Stimulated activated naive CD4-positive, alpha-beta T cell (primary cell): Measurements from ENCODE around the gene SPPL3.
A peak's percentile ranks its signal among the peaks of the same experiment; 100 is the strongest.

ENCODE experiments used
- DNase-seq, 6 experiments: peaks; one replicate each; lab custom pipeline; 2025; lab: John Stamatoyannopoulos, UW

The SPPL3 gene

GRCh38 chr12:120874547-120875245 lies 29.5 kb downstream of the SPPL3 start:
- no peak for DNase-seq

- DNase-seq: no peak
Measured at GRCh38 chr12:120873226-120873625, 30.9 kb downstream of the SPPL3 start.

DNA sequence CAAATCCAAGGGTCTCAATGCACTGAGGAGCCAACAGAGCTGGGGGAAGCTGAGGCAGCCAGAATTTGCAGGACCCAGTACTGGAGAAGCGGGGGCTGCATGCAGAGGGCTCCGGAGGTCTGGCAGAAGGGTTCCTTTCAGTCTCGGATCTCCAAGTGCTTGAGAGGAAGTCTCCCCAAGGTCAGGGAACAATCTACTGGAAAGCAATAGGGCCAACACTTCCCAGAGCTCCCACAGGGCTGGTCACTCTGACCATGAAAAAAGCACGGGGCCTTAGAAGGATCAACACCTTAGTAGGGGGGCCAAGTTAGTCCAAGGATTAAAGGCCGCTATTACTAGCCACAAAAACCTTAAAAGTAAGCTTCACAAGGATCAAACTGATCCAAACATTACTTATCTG lies 31.7 kb downstream of the SPPL3 start:
- DNase-seq: no peak

- DNase-seq: no peak
Measured at GRCh38 chr12:120870415-120870814, 33.7 kb downstream of the SPPL3 start.

GRCh38 chr12:120869376-120869775 lies 34.8 kb downstream of the SPPL3 start:
- DNase-seq: no peak

DNA sequence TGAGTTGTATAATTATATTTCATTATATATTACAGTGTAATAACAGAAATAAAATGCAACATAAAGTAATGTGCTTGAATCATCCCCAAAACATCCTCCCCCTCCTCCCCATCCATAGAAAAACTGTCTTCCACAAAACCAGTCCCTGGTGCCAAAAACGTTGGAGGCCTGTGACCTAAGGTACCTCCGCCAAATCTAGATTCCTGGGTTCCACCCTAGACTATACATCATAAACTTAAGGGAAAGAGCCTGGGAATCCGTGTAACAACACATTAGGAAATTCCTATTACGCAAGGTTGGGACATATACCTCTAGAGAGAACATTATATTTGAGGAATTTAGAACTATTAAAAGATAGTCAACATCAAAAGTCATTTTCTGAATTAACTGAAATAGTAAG lies 38.0 kb downstream of the SPPL3 start:
- no peak for DNase-seq

- DNase-seq: no peak
Measured at GRCh38 chr12:120865098-120865497, 39.1 kb downstream of the SPPL3 start.

DNA sequence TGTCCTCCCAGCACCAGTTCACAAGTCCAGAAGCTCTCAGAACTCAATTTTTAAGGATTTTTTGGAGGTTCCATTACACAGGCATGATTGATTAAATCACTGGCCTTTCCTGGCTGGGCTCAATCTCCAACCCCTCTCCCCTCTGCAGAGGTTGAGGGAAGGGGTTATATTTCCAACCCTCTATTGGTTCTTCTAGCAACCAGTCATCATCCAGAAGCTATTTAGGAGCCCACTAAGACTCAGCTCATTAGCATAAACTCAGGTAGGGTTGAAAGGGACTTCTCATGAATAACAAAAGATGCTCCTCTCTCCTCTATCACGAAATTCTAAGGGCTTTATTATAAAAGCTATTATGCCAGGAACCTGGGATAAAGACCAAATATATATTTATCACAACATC lies 41.5 kb downstream of the SPPL3 start:
- no peak for DNase-seq

DNA sequence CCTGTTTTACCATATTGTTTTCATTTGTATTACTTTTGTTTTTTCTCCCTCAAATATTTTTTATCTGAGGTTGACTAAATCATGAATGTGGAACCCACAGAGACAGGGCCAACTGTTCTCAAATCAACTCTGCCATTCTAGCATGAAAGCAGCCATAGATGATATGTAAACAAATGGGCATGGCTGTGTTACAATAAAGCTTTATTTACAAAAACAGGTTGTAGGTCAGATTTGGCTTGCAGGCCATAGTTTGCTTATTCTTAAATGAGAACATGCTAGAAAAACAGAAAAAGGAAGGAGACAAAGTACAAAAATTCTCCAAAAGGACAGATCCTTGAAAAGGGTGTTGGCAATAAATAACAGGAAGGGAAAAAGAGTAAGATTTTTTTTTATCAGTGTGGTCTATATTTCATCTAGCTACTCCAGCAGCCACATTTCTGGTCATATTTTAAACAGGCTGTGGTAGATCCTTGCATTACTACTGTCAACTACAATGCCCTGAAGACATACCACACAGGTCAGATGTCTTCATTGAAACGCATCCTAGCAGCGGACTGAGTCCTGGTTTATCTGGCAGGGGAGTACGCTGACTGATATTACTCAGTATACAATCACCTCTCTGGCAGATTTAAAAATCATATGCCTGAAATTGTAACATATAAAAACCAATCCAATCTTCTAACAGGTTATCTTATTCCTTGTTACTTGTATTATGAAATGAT lies 42.9 kb downstream of the SPPL3 start:
- no peak for DNase-seq

GRCh38 chr12:120858306-120859088 lies 45.7 kb downstream of the SPPL3 start:
- no peak for DNase-seq

- DNase-seq: peak in 1 of 6 experiments; percentile 18
Measured at GRCh38 chr12:120856980-120857379, 47.2 kb downstream of the SPPL3 start.

DNA sequence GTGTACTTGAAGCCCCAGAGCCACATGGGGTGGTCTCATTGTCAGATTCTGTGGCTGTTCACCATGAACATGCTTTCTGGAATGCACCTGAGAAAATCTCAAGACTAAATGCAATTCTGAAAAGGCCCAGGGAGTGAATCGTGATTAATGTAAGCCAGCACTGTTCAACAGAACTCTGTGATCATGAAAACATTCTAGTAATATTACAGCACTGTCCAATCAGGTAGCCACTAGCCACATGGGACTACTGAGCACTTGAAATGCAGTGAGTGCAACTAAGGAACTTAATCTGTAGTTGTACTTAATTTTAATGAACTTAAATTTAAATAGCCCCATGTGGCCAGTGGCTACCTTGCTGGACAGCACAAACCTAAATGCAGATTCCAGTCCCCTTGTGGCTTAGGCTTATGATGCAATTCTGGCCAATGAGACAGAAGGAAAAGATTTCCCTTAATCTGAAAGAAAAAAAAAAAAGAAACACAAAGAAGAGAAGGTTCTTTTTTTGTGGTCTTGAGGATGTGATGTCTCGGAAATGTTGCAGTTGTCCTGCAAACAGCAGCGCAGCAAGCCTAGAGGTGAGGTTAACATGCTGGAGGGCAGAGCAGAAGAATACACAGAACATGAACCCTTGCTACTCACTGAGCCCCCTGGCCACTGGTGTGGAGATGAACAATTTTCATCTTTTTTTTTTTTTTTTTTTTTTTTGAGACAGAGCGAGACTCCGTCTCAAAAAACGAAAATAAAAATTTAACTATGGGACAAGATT lies 48.2 kb downstream of the SPPL3 start:
- peak in 3 of 6 experiments; percentile 10 to 29 (median 15) for DNase-seq

DNA sequence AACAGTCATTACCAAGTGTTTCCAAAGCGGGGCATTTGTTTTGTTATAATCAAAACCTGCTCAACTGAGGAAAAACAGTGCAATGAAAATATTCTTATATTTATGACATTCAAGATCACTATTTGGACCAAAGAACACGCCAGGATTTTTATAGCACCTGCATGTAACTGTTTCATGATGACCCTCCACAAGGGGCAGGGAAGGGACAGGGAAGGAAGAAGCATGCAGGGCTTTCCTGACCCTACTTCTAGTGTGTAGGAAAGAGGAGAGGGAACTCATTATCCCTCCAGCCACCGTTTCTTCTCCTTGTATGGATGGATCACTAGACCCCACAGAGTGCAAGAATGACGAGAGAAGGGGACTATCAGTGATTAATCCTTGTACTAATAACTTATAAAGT lies 49.4 kb downstream of the SPPL3 start:
- no peak for DNase-seq

DNA sequence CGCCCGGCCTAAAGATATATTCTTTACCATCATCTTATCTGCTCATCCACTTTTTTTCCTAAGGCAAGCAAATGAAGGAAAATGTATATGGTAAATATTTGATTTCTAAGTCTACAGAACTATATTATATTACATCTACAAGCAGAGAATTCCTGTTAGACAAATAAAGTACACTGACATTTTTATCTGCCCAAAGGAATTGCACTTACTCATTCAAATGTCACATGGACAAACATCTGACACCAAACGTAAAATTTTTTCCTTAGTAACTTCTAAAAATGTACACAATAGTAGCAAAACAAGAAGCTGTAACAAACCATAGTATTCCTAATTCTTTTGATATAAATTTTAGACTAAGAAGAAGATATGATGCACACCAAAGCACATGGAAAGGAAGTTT lies 51.0 kb downstream of the SPPL3 start:
- DNase-seq: no peak

DNA sequence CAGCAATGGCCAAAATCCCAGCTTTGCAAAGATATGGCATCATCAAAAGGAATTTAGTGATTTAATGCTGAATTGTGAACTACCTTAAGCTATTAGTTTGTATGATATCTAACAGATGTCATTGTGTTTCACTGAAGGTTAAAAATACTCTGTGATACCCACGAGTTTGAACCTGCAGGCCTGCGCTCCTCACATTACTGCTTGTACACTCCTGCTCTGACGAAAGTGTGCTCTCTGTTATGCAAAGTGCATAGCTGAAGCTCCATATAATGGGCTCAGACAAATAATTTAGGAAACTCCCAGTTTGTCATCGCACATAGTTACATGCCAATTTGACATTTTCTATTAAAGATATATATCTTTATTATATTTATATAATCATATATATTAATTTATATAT lies 52.2 kb downstream of the SPPL3 start:
- no peak for DNase-seq

DNA sequence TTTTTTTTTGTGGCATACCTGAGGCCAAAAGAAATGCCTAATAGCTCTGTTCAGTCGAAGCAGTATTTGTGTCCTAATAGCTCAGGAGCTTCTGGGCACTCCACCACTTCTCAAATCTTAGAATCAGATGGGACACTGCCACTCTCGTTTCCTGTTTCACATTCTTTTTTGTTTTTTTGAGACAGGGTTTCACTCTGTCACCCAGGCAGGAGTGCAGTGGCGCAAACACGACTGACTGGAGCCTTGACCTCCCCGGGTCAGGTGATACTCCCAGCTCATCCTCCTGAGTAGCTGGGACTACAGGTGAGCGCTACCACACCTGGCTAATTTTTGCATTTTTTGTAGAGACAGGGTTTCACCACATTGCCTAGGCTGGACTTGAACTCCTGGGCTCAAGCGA lies 52.7 kb downstream of the SPPL3 start:
- DNase-seq: no peak

- no peak for DNase-seq
Measured at GRCh38 chr12:120849765-120850164, 54.4 kb downstream of the SPPL3 start.

GRCh38 chr12:120847814-120848213 lies 56.3 kb downstream of the SPPL3 start:
- no peak for DNase-seq

GRCh38 chr12:120847392-120847791 lies 56.8 kb downstream of the SPPL3 start:
- DNase-seq: no peak

- DNase-seq: no peak
Measured at GRCh38 chr12:120846721-120847120, 57.4 kb downstream of the SPPL3 start.

GRCh38 chr12:120845696-120846095 lies 58.5 kb downstream of the SPPL3 start:
- DNase-seq: no peak

DNA sequence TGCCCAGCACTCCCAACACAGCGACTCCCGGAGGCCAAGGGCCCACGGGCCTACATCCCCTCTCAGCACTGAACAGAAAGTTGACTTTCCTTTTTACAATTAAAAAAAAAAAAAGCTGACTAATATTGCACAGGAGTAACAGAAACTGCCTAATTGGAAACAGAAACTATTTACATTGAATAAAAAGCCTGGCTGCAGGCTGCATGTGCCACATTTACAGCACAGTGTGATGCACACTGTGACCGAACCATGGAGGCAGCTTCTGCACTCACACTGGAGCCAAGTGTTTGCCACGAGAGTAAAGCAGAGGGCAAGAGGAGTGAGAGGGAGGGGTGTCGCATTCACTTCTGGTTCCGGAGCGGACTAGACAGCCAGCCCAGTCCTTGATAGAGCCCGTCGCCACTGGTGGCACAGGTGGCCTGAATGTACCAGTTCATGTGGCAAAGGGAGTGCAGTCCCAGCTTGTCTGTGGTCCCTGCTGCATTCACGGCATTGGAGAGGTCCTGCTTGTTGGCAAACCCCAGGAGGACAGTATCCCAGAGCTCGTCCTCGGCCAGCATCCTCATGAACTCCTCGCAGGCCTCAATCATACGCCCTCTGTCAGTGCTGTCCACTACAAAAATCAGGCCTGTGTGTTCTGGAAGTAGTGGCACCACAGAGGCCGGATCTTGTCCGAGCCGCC lies 59.2 kb downstream of the SPPL3 start:
- no peak for DNase-seq
